SK-N-SH (cell line): Measurements from ENCODE around the gene ATL1. TPM values are rescaled to one million over a fixed set of nuclear protein-coding genes. Genes with fewer than 3 reads are reported as not detected.

ENCODE experiments used
- CHD2 ChIP-seq: fragments of 150-350 bp; IDR thresholded peaks from 2 replicates; pipeline ENCODE4 v1.6.1; 2018; ENCODE audit warnings: low read length; ENCODE audit not compliant: partially characterized antibody
- FOSL2 ChIP-seq: IDR thresholded peaks from 2 replicates; pipeline ENCODE4 v1.4.0; 2012; ENCODE audit warnings: low read depth, mild to moderate bottlenecking, moderate library complexity, borderline replicate concordance
- GATA2 ChIP-seq: sonication (generic); formaldehyde crosslinking; IDR thresholded peaks from 2 replicates; pipeline ENCODE4 v1.5.0; 2020; ENCODE audit warnings: mild to moderate bottlenecking, missing genetic modification reagents
- NFIC ChIP-seq: IDR thresholded peaks from 2 replicates; pipeline ENCODE4 v1.4.0; 2012; ENCODE audit warnings: borderline replicate concordance
- POLR2AphosphoS5 ChIP-seq: IDR thresholded peaks from 2 replicates; pipeline ENCODE4 v1.6.1; 2012; ENCODE audit warnings: low read depth, low read length
- RAD21 ChIP-seq: IDR thresholded peaks from 2 replicates; pipeline ENCODE4 v1.6.1; 2012; ENCODE audit warnings: mild to moderate bottlenecking, low read length
- RFX5 ChIP-seq: IDR thresholded peaks from 2 replicates; pipeline ENCODE4 v1.6.1; 2012; ENCODE audit warnings: mild to moderate bottlenecking, improper control_type of control experiment, low read length
- SMC3 ChIP-seq: IDR thresholded peaks from 2 replicates; pipeline ENCODE4 v1.6.1; 2012; ENCODE audit warnings: low read depth, low read length, improper control_type of control experiment
- polyA plus RNA-seq, 3 experiments: library from polyadenylated mRNA; depleted of rRNA; stranded (reverse); fragments of >200 nt; gene quantifications; 2 replicates each; pipeline ENCODE4 v1.2.3, GENCODE V29; 2012
- TF ChIP-seq, protein P1 (sequence below): IDR thresholded peaks from 2 replicates; pipeline ENCODE4 v1.6.1; 2012; ENCODE audit warnings: mild to moderate bottlenecking, low read depth, low read length, moderate library complexity
- TF ChIP-seq, protein P2 (sequence below): IDR thresholded peaks from 2 replicates; pipeline ENCODE4 v1.4.0; 2012; ENCODE audit warnings: low read depth, borderline replicate concordance
- TF ChIP-seq, protein P3 (sequence below): fragments of 150-350 bp; IDR thresholded peaks from 2 replicates; pipeline ENCODE4 v1.6.1; 2017; ENCODE audit warnings: antibody characterized with exemption, low read length, low read depth, borderline replicate concordance
- TF ChIP-seq, protein P4 (sequence below): IDR thresholded peaks from 2 replicates; pipeline ENCODE4; 2012
- TF ChIP-seq, protein P5 (sequence below): IDR thresholded peaks from 2 replicates; pipeline ENCODE4 v1.4.0; 2012; ENCODE audit warnings: low read depth, borderline replicate concordance

Gene ATL1
- polyA plus RNA-seq, 1 of the 3 experiments (the other 2 are of a cell fraction): 7.3 TPM

DNA sequence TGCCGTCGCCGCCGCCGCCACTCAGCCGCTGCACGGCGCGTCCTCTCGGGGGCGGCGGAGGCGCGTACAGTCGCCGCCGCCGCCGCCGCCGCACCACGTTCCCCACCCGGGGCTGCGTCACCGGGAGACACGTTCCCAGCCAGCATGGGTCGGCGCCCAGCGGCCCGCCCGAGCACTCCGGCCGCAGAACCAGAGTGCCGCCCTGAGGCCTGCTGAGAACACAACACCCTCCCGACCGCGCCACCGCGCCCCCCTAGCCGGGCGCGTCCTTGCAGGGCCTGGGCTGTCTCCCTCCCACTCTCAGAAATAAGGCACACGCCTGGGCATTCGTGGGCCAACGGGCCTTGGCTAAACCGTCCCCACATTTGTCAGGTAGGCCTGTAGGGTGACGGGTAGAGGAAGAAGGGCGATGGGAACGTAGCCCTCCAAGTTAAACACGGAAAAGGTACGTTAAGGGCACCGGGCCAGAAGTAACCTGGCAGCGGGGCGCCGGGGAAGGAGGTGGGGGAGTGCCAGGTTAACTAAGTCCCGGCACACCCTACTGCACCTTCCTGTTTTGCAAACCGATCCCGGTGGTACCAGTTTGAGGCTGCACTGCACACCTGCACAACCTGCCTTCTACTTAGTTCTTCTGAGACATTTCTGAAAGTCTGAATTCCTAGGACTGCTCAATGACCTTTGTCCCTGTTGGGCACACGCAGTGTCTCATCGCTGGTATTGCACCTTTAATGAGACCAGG lies 27.3 kb upstream of the ATL1 start, which contains the start of gene MAP4K5 (continued):
- TF ChIP-seq, protein P1, sequence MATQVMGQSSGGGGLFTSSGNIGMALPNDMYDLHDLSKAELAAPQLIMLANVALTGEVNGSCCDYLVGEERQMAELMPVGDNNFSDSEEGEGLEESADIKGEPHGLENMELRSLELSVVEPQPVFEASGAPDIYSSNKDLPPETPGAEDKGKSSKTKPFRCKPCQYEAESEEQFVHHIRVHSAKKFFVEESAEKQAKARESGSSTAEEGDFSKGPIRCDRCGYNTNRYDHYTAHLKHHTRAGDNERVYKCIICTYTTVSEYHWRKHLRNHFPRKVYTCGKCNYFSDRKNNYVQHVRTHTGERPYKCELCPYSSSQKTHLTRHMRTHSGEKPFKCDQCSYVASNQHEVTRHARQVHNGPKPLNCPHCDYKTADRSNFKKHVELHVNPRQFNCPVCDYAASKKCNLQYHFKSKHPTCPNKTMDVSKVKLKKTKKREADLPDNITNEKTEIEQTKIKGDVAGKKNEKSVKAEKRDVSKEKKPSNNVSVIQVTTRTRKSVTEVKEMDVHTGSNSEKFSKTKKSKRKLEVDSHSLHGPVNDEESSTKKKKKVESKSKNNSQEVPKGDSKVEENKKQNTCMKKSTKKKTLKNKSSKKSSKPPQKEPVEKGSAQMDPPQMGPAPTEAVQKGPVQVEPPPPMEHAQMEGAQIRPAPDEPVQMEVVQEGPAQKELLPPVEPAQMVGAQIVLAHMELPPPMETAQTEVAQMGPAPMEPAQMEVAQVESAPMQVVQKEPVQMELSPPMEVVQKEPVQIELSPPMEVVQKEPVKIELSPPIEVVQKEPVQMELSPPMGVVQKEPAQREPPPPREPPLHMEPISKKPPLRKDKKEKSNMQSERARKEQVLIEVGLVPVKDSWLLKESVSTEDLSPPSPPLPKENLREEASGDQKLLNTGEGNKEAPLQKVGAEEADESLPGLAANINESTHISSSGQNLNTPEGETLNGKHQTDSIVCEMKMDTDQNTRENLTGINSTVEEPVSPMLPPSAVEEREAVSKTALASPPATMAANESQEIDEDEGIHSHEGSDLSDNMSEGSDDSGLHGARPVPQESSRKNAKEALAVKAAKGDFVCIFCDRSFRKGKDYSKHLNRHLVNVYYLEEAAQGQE: no peak
- no peak for TF ChIP-seq NFIC
- TF ChIP-seq, protein P2, sequence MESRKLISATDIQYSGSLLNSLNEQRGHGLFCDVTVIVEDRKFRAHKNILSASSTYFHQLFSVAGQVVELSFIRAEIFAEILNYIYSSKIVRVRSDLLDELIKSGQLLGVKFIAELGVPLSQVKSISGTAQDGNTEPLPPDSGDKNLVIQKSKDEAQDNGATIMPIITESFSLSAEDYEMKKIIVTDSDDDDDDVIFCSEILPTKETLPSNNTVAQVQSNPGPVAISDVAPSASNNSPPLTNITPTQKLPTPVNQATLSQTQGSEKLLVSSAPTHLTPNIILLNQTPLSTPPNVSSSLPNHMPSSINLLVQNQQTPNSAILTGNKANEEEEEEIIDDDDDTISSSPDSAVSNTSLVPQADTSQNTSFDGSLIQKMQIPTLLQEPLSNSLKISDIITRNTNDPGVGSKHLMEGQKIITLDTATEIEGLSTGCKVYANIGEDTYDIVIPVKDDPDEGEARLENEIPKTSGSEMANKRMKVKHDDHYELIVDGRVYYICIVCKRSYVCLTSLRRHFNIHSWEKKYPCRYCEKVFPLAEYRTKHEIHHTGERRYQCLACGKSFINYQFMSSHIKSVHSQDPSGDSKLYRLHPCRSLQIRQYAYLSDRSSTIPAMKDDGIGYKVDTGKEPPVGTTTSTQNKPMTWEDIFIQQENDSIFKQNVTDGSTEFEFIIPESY: no peak
- no peak for TF ChIP-seq CHD2
- TF ChIP-seq FOSL2: no peak
- TF ChIP-seq RAD21: peak; percentile 97
- TF ChIP-seq GATA2 (CRISPR knock-in tag): no peak
- TF ChIP-seq, protein P3, sequence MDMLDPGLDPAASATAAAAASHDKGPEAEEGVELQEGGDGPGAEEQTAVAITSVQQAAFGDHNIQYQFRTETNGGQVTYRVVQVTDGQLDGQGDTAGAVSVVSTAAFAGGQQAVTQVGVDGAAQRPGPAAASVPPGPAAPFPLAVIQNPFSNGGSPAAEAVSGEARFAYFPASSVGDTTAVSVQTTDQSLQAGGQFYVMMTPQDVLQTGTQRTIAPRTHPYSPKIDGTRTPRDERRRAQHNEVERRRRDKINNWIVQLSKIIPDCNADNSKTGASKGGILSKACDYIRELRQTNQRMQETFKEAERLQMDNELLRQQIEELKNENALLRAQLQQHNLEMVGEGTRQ: no peak
- TF ChIP-seq SMC3: peak; percentile 97
- TF ChIP-seq, protein P4, sequence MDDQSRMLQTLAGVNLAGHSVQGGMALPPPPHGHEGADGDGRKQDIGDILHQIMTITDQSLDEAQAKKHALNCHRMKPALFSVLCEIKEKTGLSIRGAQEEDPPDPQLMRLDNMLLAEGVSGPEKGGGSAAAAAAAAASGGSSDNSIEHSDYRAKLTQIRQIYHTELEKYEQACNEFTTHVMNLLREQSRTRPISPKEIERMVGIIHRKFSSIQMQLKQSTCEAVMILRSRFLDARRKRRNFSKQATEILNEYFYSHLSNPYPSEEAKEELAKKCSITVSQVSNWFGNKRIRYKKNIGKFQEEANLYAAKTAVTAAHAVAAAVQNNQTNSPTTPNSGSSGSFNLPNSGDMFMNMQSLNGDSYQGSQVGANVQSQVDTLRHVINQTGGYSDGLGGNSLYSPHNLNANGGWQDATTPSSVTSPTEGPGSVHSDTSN: no peak
- TF ChIP-seq RFX5: peak; percentile 57; the same call in 1 of the 2 replicates
- 0 out of 2 replicates have a peak, but pooled peaks have one; percentile 21 for TF ChIP-seq POLR2AphosphoS5
- TF ChIP-seq, protein P5, sequence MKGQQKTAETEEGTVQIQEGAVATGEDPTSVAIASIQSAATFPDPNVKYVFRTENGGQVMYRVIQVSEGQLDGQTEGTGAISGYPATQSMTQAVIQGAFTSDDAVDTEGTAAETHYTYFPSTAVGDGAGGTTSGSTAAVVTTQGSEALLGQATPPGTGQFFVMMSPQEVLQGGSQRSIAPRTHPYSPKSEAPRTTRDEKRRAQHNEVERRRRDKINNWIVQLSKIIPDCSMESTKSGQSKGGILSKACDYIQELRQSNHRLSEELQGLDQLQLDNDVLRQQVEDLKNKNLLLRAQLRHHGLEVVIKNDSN: no peak
